HepG2 (cell line): ENCODE results near the gene OR6S1. TPM values are rescaled to one million over a fixed set of nuclear protein-coding genes. Genes with fewer than 3 reads are reported as not detected.

Experiments used
- BRD4 ChIP-seq: sonication (generic); formaldehyde crosslinking; IDR thresholded peaks from 2 replicates; pipeline ENCODE4 v1.4.0; 2020; ENCODE audit warnings: missing genetic modification reagents
- CTCF ChIP-seq: sonication (generic); formaldehyde crosslinking; IDR thresholded peaks from 2 replicates; pipeline ENCODE4 v1.5.0; 2020; ENCODE audit warnings: mild to moderate bottlenecking, missing genetic modification reagents, moderate library complexity
- ERF ChIP-seq: IDR thresholded peaks from 2 replicates; pipeline ENCODE4 v1.6.1; 2018; ENCODE audit warnings: missing biosample characterization, missing genetic modification reagents
- ETV6 ChIP-seq: sonication (generic); formaldehyde crosslinking; conservative IDR thresholded peaks from 2 replicates; pipeline ENCODE4 v1.4.0; 2020; ENCODE audit warnings: missing genetic modification reagents
- GABPA ChIP-seq, 2 experiments: IDR thresholded peaks; 2 replicates each; pipeline ENCODE4 v1.6.1; 2011 to 2016; ENCODE audit warnings: low read depth in 2 of 2, low read length in 1 of 2, missing biosample characterization in 1 of 2, missing genetic modification characterization in 1 of 2
- HNRNPLL ChIP-seq: fragments of 200-400 bp; formaldehyde crosslinking; IDR thresholded peaks from 2 replicates; pipeline ENCODE4 v1.6.1; 2017; ENCODE audit warnings: mild to moderate bottlenecking, low read depth, low read length; ENCODE audit not compliant: poor library complexity, severe bottlenecking
- KDM4B ChIP-seq: sonication (generic); formaldehyde crosslinking; IDR thresholded peaks from 2 replicates; pipeline ENCODE4 v1.4.0; 2020; ENCODE audit warnings: missing genetic modification reagents
- MED1 ChIP-seq: sonication (generic); formaldehyde crosslinking; IDR thresholded peaks from 2 replicates; pipeline ENCODE4 v1.4.0; 2020; ENCODE audit warnings: missing genetic modification reagents
- MEIS1 ChIP-seq: sonication (generic); formaldehyde crosslinking; IDR thresholded peaks from 2 replicates; pipeline ENCODE4 v1.9.0; 2021; ENCODE audit warnings: mild to moderate bottlenecking, missing genetic modification reagents, moderate library complexity, borderline replicate concordance
- MYC ChIP-seq: sonication (generic); formaldehyde crosslinking; IDR thresholded peaks from 2 replicates; pipeline ENCODE4 v1.9.0; 2021; ENCODE audit warnings: missing genetic modification reagents, borderline replicate concordance
- NCOA2 ChIP-seq: sonication (generic); formaldehyde crosslinking; IDR thresholded peaks from 2 replicates; pipeline ENCODE4 v1.8.0; 2022; ENCODE audit warnings: inconsistent platforms
- PRDM15 ChIP-seq: sonication (generic); formaldehyde crosslinking; IDR thresholded peaks from 2 replicates; pipeline ENCODE4 v1.4.0; 2020; ENCODE audit warnings: missing genetic modification reagents
- SMYD3 ChIP-seq: sonication (generic); formaldehyde crosslinking; IDR thresholded peaks from 2 replicates; pipeline ENCODE4 v1.8.1; 2023; ENCODE audit warnings: mild to moderate bottlenecking, missing genetic modification reagents
- THRA ChIP-seq: sonication (generic); formaldehyde crosslinking; IDR thresholded peaks from 2 replicates; pipeline ENCODE4 v1.4.0; 2020; ENCODE audit warnings: missing genetic modification reagents, borderline replicate concordance
- ZFP90 ChIP-seq: sonication (generic); formaldehyde crosslinking; IDR thresholded peaks from 2 replicates; pipeline ENCODE4 v1.8.0; 2022; ENCODE audit warnings: missing genetic modification reagents, mild to moderate bottlenecking, inconsistent platforms, borderline replicate concordance
- ZMYM3 ChIP-seq: sonication (generic); formaldehyde crosslinking; IDR thresholded peaks from 2 replicates; pipeline ENCODE4 v1.5.1; 2020; ENCODE audit warnings: mild to moderate bottlenecking, missing genetic modification reagents
- ZNF24 ChIP-seq: fragments of 450-650 bp; IDR thresholded peaks from 2 replicates; pipeline ENCODE4 v1.6.1; 2017; ENCODE audit warnings: antibody characterized with exemption, mild to moderate bottlenecking
- ZNF251 ChIP-seq: sonication (generic); formaldehyde crosslinking; IDR thresholded peaks from 2 replicates; pipeline ENCODE4 v1.9.0; 2021; ENCODE audit warnings: mild to moderate bottlenecking, missing genetic modification reagents
- ZNF282 ChIP-seq: fragments of 450-650 bp; IDR thresholded peaks from 2 replicates; pipeline ENCODE4 v1.6.1; 2018; ENCODE audit not compliant: partially characterized antibody
- ZNF543 ChIP-seq: sonication (generic); formaldehyde crosslinking; IDR thresholded peaks from 2 replicates; pipeline ENCODE4 v1.4.0; 2020; ENCODE audit warnings: mild to moderate bottlenecking, missing genetic modification reagents
- ZNF773 ChIP-seq: sonication (generic); formaldehyde crosslinking; IDR thresholded peaks from 2 replicates; pipeline ENCODE4 v1.4.0; 2020; ENCODE audit warnings: missing genetic modification reagents, borderline replicate concordance
- ZSCAN30 ChIP-seq: sonication (generic); formaldehyde crosslinking; IDR thresholded peaks from 2 replicates; pipeline ENCODE4 v1.5.0; 2020; ENCODE audit warnings: mild to moderate bottlenecking, missing genetic modification reagents
- polyA plus RNA-seq, 8 experiments: library from polyadenylated mRNA; depleted of rRNA in 3 of 8; stranded (reverse) in 7 of 8; unstranded in 1 of 8; fragments of >200 nt; fragmentation: Illumina TruSeq in 4 of 8; extraction: Trizol in 4 of 8; gene quantifications; 2 replicates each; pipeline versions ENCODE4 v1.2.1 to v1.2.3, GENCODE V29; 2011 to 2016; ENCODE audit warnings: low read depth in 4 of 8, missing spikeins in 1 of 8, mixed read lengths in 1 of 8; ENCODE audit not compliant: insufficient read depth in 1 of 8
- total RNA-seq, 5 experiments: library from RNA; depleted of rRNA; stranded (reverse); fragments of >200 nt; fragmentation: Illumina TruSeq; extraction: Trizol; gene quantifications; 2 replicates each; pipeline ENCODE4 v1.2.3, GENCODE V29; 2016; ENCODE audit warnings: low read depth in 1 of 5

Gene OR6S1
- total and polyA plus RNA-seq, 2 of the 13 experiments (the other 11 are each of a cell fraction or from before 2014, with no cell fraction given): 0.09 TPM; not detected in 1

GRCh38 chr14:20662968-20663732 lies 21.7 kb upstream of the OR6S1 start (continued):
- TF ChIP-seq THRA (CRISPR knock-in tag) (peak; percentile 55; the same call in 1 of the 2 replicates), ZNF773 (CRISPR knock-in tag) (no peak), PRDM15 (CRISPR knock-in tag) (peak; percentile 93), GABPA (IDR thresholded peaks at IDR 0.05; ENCODE audit: low read depth, low read length) (no peak), GABPA (CRISPR knock-in tag; IDR thresholded peaks at IDR 0.05; ENCODE audit: low read depth) (0 out of 2 replicates have a peak, but pooled peaks have one; percentile 8), ZNF251 (CRISPR knock-in tag) (0 out of 2 replicates have a peak, but pooled peaks have one; percentile 17), ERF (CRISPR knock-in tag) (peak; percentile 43; the same call in 1 of the 2 replicates), MED1 (CRISPR knock-in tag) (peak; percentile 63; the same call in 1 of the 2 replicates), CTCF (peak; percentile 88), HNRNPLL (peak; percentile 74), NCOA2 (CRISPR knock-in tag) (peak; percentile 29; the same call in 1 of the 2 replicates), ZMYM3 (CRISPR knock-in tag) (peak; percentile 63; the same call in 1 of the 2 replicates), ZSCAN30 (CRISPR knock-in tag) (no peak), ZNF24 (peak; percentile 88), ETV6 (CRISPR knock-in tag) (peak; percentile 57; the same call in 1 of the 2 replicates), ZNF543 (0 out of 2 replicates have a peak, but pooled peaks have one; percentile 44), MEIS1 (no peak), ZNF282 (no peak), MYC (CRISPR knock-in tag) (no peak), ZFP90 (no peak), KDM4B (CRISPR knock-in tag) (peak; percentile 50; the same call in 1 of the 2 replicates), BRD4 (CRISPR knock-in tag) (0 out of 2 replicates have a peak, but pooled peaks have one; percentile 38), SMYD3 (CRISPR knock-in tag) (no peak)
